ENCODE measurements around the gene ACTMAP.
"Not testable (repeated sequence)": the region's sequence is repeated elsewhere in the genome, so short reads cannot be mapped to it uniquely, and the experiment has no call there.

The ACTMAP gene

GRCh38 chr19:40745402-40745780 is 4.9 kb downstream of the ACTMAP start:
- in situ Hi-C loops (cut with HindIII; ENCODE audit: low sequenced_read_pairs), result no loop called here

- in situ Hi-C loops (cut with HindIII; ENCODE audit: low sequenced_read_pairs), result no loop called here
Measured at GRCh38 chr19:40744554-40745401, 5.5 kb downstream of the ACTMAP start.

GRCh38 chr19:40743926-40744325 is 6.4 kb downstream of the ACTMAP start:
- in situ Hi-C loops (cut with HindIII; ENCODE audit: low sequenced_read_pairs), result no loop called here

GRCh38 chr19:40742886-40743285 is 7.4 kb downstream of the ACTMAP start:
- in situ Hi-C loops (cut with HindIII; ENCODE audit: low sequenced_read_pairs), result no loop called here

GRCh38 chr19:40742477-40742876 is 7.8 kb downstream of the ACTMAP start:
- in situ Hi-C loops (cut with HindIII; ENCODE audit: low sequenced_read_pairs), result no loop called here

GRCh38 chr19:40741527-40742390 is 8.5 kb downstream of the ACTMAP start:
- in situ Hi-C loops (cut with HindIII; ENCODE audit: low sequenced_read_pairs), result no loop called here

GRCh38 chr19:40740747-40741146 is 9.5 kb downstream of the ACTMAP start:
- in situ Hi-C loops (cut with HindIII; ENCODE audit: low sequenced_read_pairs), result no loop called here

GRCh38 chr19:40739871-40740703 is 10.2 kb downstream of the ACTMAP start:
- in situ Hi-C loops (cut with HindIII; ENCODE audit: low sequenced_read_pairs), result no loop called here

GRCh38 chr19:40739030-40739839 is 11.0 kb downstream of the ACTMAP start:
- in situ Hi-C loops (cut with HindIII; ENCODE audit: low sequenced_read_pairs), result no loop called here

- in situ Hi-C loops (cut with HindIII; ENCODE audit: low sequenced_read_pairs), result no loop called here
Measured at GRCh38 chr19:40737102-40737644, 13.1 kb downstream of the ACTMAP start.

GRCh38 chr19:40736661-40737060 is 13.6 kb downstream of the ACTMAP start:
- in situ Hi-C loops (cut with HindIII; ENCODE audit: low sequenced_read_pairs), result no loop called here

GRCh38 chr19:40735013-40735771 is 15.1 kb downstream of the ACTMAP start:
- in situ Hi-C loops (cut with HindIII; ENCODE audit: low sequenced_read_pairs), result no loop called here

GRCh38 chr19:40733149-40733548 is 17.1 kb downstream of the ACTMAP start:
- in situ Hi-C loops (cut with HindIII; ENCODE audit: low sequenced_read_pairs), result no loop called here

GRCh38 chr19:40732304-40732703 is 18.0 kb downstream of the ACTMAP start:
- in situ Hi-C loops (cut with HindIII; ENCODE audit: low sequenced_read_pairs), result not testable (repeated sequence)

- in situ Hi-C loops (cut with HindIII; ENCODE audit: low sequenced_read_pairs), result not testable (repeated sequence)
Measured at GRCh38 chr19:40730065-40730464, 20.2 kb downstream of the ACTMAP start.

GRCh38 chr19:40726279-40726678 is 24.0 kb downstream of the ACTMAP start:
- in situ Hi-C loops (cut with HindIII; ENCODE audit: low sequenced_read_pairs), result no loop called here

- in situ Hi-C loops (cut with HindIII; ENCODE audit: low sequenced_read_pairs), result no loop called here
Measured at GRCh38 chr19:40724855-40725254, 25.4 kb downstream of the ACTMAP start.

GRCh38 chr19:40724315-40724714 is 26.0 kb downstream of the ACTMAP start:
- in situ Hi-C loops (cut with HindIII; ENCODE audit: low sequenced_read_pairs), result no loop called here

GRCh38 chr19:40723661-40724254 is 26.5 kb downstream of the ACTMAP start:
- in situ Hi-C loops (cut with HindIII; ENCODE audit: low sequenced_read_pairs), result no loop called here

All from DLD1 (cell line).